Measurements from ENCODE around the gene CDYL. TPM values are rescaled to one million over a fixed set of nuclear protein-coding genes. Genes with fewer than 3 reads are reported as not detected.

CDYL gene
- polyA plus RNA-seq, 1 of the 3 experiments (the other 2 are of a cell fraction), result 13.3 TPM

DNA sequence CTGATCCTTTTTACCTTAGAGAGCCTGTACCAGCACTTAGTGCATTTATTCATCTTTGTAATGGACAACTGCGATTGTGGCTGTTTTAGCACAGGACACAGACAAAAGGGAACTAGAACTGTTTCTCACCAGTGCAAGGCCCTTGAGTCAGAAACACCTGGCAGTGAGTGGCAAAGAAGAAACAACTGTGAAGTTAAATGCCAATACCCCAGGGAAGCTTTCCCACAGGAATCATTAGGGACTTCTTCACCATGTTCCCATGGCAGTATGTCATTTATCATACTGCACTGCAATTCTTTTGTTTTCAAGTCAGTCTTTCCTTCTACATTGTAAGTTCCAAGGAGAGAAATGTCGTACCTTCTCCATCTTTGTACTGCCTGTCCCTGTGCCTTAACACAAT, 28.6 kb upstream of the CDYL start:
- ChIA-PET POLR2A (no interaction called here), CTCF (no interaction called here)

DNA sequence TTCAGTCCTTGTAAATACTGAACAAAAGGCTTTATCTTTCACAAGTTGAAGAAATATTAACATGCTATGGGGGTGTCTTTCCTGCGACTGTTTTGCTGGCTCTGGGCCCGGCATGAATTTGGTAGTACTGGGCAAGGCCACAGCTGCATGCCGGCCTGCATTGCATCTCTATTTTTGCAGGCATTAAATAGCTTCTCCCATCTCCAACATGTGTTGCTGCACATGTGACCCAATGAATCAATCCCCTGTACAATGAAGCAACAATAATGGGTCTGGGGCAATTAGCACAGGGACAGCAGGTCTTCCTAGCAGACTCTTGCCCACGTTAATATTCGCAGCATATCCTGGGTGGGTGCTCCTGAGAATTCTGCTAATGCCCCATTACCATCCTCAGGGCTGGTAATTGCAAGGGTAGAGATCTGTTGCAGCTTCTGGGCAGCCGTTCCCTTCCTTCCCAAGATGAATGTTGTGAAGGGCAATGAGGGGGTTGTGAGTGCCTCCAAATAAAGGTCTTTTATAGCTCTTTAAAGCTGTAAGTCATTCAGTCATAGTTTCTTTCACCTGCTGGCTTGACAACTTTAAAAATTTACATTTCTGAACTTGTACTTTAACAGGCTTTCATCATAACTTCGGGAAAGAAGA, 24.3 kb upstream of the CDYL start:
- H3K9me2 ChIP-seq, result no peaks in the 10 kb centered on the region
- no peaks in the 10 kb centered on the region for H3K9me3 ChIP-seq
- DNase-seq, result no peak
- H4K20me1 ChIP-seq (ENCODE audit: insufficient read depth), result no peaks in the 10 kb centered on the region
- no peaks in the 10 kb centered on the region; the same call in 1 of the 2 replicates for H3K27me3 ChIP-seq (ENCODE audit: insufficient read depth)
- ChIA-PET CTCF (no interaction called here), POLR2A (no interaction called here)
- no peaks in the 10 kb centered on the region for H3F3A ChIP-seq (replicated peaks; ENCODE audit: insufficient read depth)
- H3K4me2 ChIP-seq, result no peak overlapping the region
- H3K4me3 ChIP-seq (ENCODE audit: low read depth in 2 of 2, low read length in 1 of 2), result no peak overlapping the region
- no peaks in the 10 kb centered on the region for H3K36me3 ChIP-seq (replicated peaks in 1 of 2; ENCODE audit: control insufficient read depth in 1 of 2, insufficient read depth in 2 of 2, low read length in 1 of 2)
- no peaks in the 10 kb centered on the region for H3K4me1 ChIP-seq (ENCODE audit: control insufficient read depth in 1 of 2, insufficient read depth in 2 of 2, low read depth in 1 of 2, low read length in 1 of 2)
- H3K9ac ChIP-seq, result no peak overlapping the region
- no peaks in the 10 kb centered on the region for H3K79me2 ChIP-seq (ENCODE audit: insufficient read depth)
- 24% methylated on average over 7 of the region's 7 CpGs for WGBS (ENCODE audit: low lambda C conversion rate)
- H3K27ac ChIP-seq (ENCODE audit: low read depth in 2 of 2, low read length in 1 of 2), result no peak overlapping the region
- no peak overlapping the region for H2AFZ ChIP-seq (ENCODE audit: low read depth)
- TF ChIP-seq RCOR1 (IDR thresholded peaks at IDR 0.05; ENCODE audit: low read length), result no peak
- TF ChIP-seq, protein P1, sequence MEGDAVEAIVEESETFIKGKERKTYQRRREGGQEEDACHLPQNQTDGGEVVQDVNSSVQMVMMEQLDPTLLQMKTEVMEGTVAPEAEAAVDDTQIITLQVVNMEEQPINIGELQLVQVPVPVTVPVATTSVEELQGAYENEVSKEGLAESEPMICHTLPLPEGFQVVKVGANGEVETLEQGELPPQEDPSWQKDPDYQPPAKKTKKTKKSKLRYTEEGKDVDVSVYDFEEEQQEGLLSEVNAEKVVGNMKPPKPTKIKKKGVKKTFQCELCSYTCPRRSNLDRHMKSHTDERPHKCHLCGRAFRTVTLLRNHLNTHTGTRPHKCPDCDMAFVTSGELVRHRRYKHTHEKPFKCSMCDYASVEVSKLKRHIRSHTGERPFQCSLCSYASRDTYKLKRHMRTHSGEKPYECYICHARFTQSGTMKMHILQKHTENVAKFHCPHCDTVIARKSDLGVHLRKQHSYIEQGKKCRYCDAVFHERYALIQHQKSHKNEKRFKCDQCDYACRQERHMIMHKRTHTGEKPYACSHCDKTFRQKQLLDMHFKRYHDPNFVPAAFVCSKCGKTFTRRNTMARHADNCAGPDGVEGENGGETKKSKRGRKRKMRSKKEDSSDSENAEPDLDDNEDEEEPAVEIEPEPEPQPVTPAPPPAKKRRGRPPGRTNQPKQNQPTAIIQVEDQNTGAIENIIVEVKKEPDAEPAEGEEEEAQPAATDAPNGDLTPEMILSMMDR (IDR thresholded peaks at IDR 0.05), result no peak
- TF ChIP-seq GABPA (IDR thresholded peaks at IDR 0.05; ENCODE audit: low read depth), result no peak
- TF ChIP-seq FOXJ3 (CRISPR knock-in tag; IDR thresholded peaks at IDR 0.05), result no peak
- TF ChIP-seq, protein P2, sequence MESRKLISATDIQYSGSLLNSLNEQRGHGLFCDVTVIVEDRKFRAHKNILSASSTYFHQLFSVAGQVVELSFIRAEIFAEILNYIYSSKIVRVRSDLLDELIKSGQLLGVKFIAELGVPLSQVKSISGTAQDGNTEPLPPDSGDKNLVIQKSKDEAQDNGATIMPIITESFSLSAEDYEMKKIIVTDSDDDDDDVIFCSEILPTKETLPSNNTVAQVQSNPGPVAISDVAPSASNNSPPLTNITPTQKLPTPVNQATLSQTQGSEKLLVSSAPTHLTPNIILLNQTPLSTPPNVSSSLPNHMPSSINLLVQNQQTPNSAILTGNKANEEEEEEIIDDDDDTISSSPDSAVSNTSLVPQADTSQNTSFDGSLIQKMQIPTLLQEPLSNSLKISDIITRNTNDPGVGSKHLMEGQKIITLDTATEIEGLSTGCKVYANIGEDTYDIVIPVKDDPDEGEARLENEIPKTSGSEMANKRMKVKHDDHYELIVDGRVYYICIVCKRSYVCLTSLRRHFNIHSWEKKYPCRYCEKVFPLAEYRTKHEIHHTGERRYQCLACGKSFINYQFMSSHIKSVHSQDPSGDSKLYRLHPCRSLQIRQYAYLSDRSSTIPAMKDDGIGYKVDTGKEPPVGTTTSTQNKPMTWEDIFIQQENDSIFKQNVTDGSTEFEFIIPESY (IDR thresholded peaks at IDR 0.05; ENCODE audit: borderline replicate concordance, low read depth), result no peak
- TF ChIP-seq, protein P3, sequence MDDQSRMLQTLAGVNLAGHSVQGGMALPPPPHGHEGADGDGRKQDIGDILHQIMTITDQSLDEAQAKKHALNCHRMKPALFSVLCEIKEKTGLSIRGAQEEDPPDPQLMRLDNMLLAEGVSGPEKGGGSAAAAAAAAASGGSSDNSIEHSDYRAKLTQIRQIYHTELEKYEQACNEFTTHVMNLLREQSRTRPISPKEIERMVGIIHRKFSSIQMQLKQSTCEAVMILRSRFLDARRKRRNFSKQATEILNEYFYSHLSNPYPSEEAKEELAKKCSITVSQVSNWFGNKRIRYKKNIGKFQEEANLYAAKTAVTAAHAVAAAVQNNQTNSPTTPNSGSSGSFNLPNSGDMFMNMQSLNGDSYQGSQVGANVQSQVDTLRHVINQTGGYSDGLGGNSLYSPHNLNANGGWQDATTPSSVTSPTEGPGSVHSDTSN (IDR thresholded peaks at IDR 0.05), result no peak
- TF ChIP-seq CHD2 (IDR thresholded peaks at IDR 0.05; ENCODE audit: low read length, partially characterized antibody), result no peak
- TF ChIP-seq, protein P4, sequence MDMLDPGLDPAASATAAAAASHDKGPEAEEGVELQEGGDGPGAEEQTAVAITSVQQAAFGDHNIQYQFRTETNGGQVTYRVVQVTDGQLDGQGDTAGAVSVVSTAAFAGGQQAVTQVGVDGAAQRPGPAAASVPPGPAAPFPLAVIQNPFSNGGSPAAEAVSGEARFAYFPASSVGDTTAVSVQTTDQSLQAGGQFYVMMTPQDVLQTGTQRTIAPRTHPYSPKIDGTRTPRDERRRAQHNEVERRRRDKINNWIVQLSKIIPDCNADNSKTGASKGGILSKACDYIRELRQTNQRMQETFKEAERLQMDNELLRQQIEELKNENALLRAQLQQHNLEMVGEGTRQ (IDR thresholded peaks at IDR 0.05; ENCODE audit: borderline replicate concordance, low read depth, low read length), result no peak
- no peak for TF ChIP-seq TAF1 (IDR thresholded peaks at IDR 0.05; ENCODE audit: borderline replicate concordance, low read depth, low read length)
- TF ChIP-seq, protein P5, sequence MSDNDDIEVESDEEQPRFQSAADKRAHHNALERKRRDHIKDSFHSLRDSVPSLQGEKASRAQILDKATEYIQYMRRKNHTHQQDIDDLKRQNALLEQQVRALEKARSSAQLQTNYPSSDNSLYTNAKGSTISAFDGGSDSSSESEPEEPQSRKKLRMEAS (IDR thresholded peaks at IDR 0.05; ENCODE audit: low read depth), result no peak

More for the DNA sequence above, 28.6 kb upstream of the CDYL start:
- H3K9me3 ChIP-seq, result no peaks in the 10 kb centered on the region
- H3K4me1 ChIP-seq (ENCODE audit: control insufficient read depth in 1 of 2, insufficient read depth in 2 of 2, low read depth in 1 of 2, low read length in 1 of 2), result no peaks in the 10 kb centered on the region
- WGBS (ENCODE audit: low lambda C conversion rate), result 53% methylated on average over 2 of the region's 2 CpGs
- no peak overlapping the region for H3K4me2 ChIP-seq
- H4K20me1 ChIP-seq (ENCODE audit: insufficient read depth), result no peaks in the 10 kb centered on the region
- H3K9ac ChIP-seq, result no peak overlapping the region
- no peaks in the 10 kb centered on the region; the same call in 1 of the 2 replicates for H3K27me3 ChIP-seq (ENCODE audit: insufficient read depth)
- no peaks in the 10 kb centered on the region for H3K9me2 ChIP-seq
- no peaks in the 10 kb centered on the region for H3K79me2 ChIP-seq (ENCODE audit: insufficient read depth)
- no peak for DNase-seq
- no peaks in the 10 kb centered on the region for H3F3A ChIP-seq (replicated peaks; ENCODE audit: insufficient read depth)
- no peak overlapping the region for H2AFZ ChIP-seq (ENCODE audit: low read depth)
- TF ChIP-seq, protein P5 (IDR thresholded peaks at IDR 0.05; ENCODE audit: low read depth), result no peak
- TF ChIP-seq RAD21 (IDR thresholded peaks at IDR 0.05; ENCODE audit: low read length) (no peak), NRF1 (IDR thresholded peaks at IDR 0.05; ENCODE audit: low read depth, low read length) (no peak), RXRA (IDR thresholded peaks at IDR 0.05; ENCODE audit: borderline replicate concordance, low read depth) (no peak), TAF1 (IDR thresholded peaks at IDR 0.05; ENCODE audit: borderline replicate concordance, low read depth, low read length) (no peak), SMC3 (IDR thresholded peaks at IDR 0.05; ENCODE audit: low read depth, low read length) (no peak), YY1 (IDR thresholded peaks at IDR 0.05; ENCODE audit: low read depth) (no peak), TEAD4 (IDR thresholded peaks at IDR 0.05; ENCODE audit: borderline replicate concordance, insufficient read depth) (no peak)
- TF ChIP-seq, protein P1 (IDR thresholded peaks at IDR 0.05), result no peak
- TF ChIP-seq, protein P6, sequence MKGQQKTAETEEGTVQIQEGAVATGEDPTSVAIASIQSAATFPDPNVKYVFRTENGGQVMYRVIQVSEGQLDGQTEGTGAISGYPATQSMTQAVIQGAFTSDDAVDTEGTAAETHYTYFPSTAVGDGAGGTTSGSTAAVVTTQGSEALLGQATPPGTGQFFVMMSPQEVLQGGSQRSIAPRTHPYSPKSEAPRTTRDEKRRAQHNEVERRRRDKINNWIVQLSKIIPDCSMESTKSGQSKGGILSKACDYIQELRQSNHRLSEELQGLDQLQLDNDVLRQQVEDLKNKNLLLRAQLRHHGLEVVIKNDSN (IDR thresholded peaks at IDR 0.05; ENCODE audit: borderline replicate concordance, low read depth), result no peak
- H3K36me3 ChIP-seq (replicated peaks in 1 of 2; ENCODE audit: control insufficient read depth in 1 of 2, insufficient read depth in 2 of 2, low read length in 1 of 2), result no peaks in the 10 kb centered on the region
- no peak overlapping the region for H3K27ac ChIP-seq (ENCODE audit: low read depth in 2 of 2, low read length in 1 of 2)
- H3K4me3 ChIP-seq (ENCODE audit: low read depth in 2 of 2, low read length in 1 of 2), result no peak overlapping the region
